Testis (tissue), 3 donors: Measurements from ENCODE around the gene SLC12A6. TPM values are rescaled to one million over a fixed set of nuclear protein-coding genes. Genes with fewer than 3 reads are reported as not detected.

Experiments
- DNase-seq: peaks from one replicate; pipeline ENCODE4 v3.0.0-alpha.2; 2019
- H3K27ac ChIP-seq, 2 donors: fragments of 200-600 bp; sonication (generic); one replicate each; pipeline ENCODE4 v1.5.1; 2019
- H3K27me3 ChIP-seq: fragments of 200-600 bp; sonication (generic); one replicate; pipeline ENCODE4 v1.5.1; 2019
- H3K36me3 ChIP-seq: fragments of 200-600 bp; sonication (generic); one replicate; pipeline ENCODE4 v1.5.1; 2017; ENCODE audit warnings: low read depth; ENCODE audit errors: missing control alignments
- H3K4me1 ChIP-seq: fragments of 200-600 bp; sonication (generic); one replicate; pipeline ENCODE4 v1.5.1; 2019
- H3K4me3 ChIP-seq, 2 donors: fragments of 200-600 bp; sonication (generic); one replicate each; pipeline ENCODE4 v1.5.1; 2017 to 2019
- H3K9me3 ChIP-seq: fragments of 200-600 bp; sonication (generic); one replicate; pipeline ENCODE4 v1.5.1; 2017
- CTCF ChIP-seq, 3 experiments: fragments of 450-650 bp in 2 of 3; fragments of 200-600 bp in 1 of 3; sonication (generic) in 1 of 3; IDR thresholded peaks; one replicate each; pipeline ENCODE4 v1.5.1; 2016 to 2019; ENCODE audit warnings: antibody characterized with exemption in 3 of 3, mild to moderate bottlenecking in 2 of 3, moderate library complexity in 1 of 3
- POLR2A ChIP-seq: fragments of 450-650 bp; IDR thresholded peaks from one replicate; pipeline ENCODE4 v1.6.1; 2017; ENCODE audit warnings: antibody characterized with exemption, mild to moderate bottlenecking, moderate library complexity
- WGBS, 2 donors: methylation state at CpG; one replicate each; pipeline ENCODE4 v1.1.5; 2018; 5-methylcytosine and 5-hydroxymethylcytosine counted together
- intact Hi-C: fragments of 100-400 bp; cut with DNase I; formaldehyde crosslinking; loops from one replicate; pipeline ENCODE4 v1.15.1; 2023; ENCODE audit warnings: low total_unique reads
- polyA plus RNA-seq: library from polyadenylated mRNA; stranded (reverse); fragments of 350-450 nt; fragmentation: Illumina TruSeq; extraction: RNeasy Lipid Tissue Mini Kit (QIAGEN cat#74804); gene quantifications from one replicate; pipeline ENCODE4 v1.2.3, GENCODE V29; 2014; ENCODE audit warnings: low read depth, low replicate concordance; ENCODE audit not compliant: insufficient read depth
- total RNA-seq, 2 donors: library from RNA; depleted of rRNA; stranded (reverse); fragments of >200 nt; gene quantifications; one replicate each; pipeline ENCODE4 v1.2.3, GENCODE V29; 2016

The SLC12A6 gene
- total and polyA plus RNA-seq, 3 donors from 2014 or later, result 72.8 to 106 (median 77.2) TPM

GRCh38 chr15:34366271-34367065, 28.9 kb upstream of the SLC12A6 start:
- intact Hi-C loops, result loop anchor here (10.0 kb wide), 1 partner anchor 142 kb away; the partner anchor contains the start of gene EMC4
- TF ChIP-seq CTCF (IDR thresholded peaks at IDR 0.05), result no peak
- no peak for TF ChIP-seq POLR2A
- H3K4me1 ChIP-seq, result peaks cover 9% of the 10 kb centered on the region
- H3K36me3 ChIP-seq, result no peaks in the 10 kb centered on the region
- WGBS, 2 donors, result 0 to 1% methylated on average over 22 to 37 of the region's 37 CpGs
- peak; percentile 54 for DNase-seq
- peak overlapping the region; percentile 80 to 97 for H3K4me3 ChIP-seq
- no peaks in the 10 kb centered on the region for H3K9me3 ChIP-seq
- no peak overlapping the region for H3K27ac ChIP-seq
- H3K27me3 ChIP-seq, result no peaks in the 10 kb centered on the region

GRCh38 chr15:34365836-34366235, 28.3 kb upstream of the SLC12A6 start:
- no peak for DNase-seq
- peak overlapping the region; percentile 80 to 97 for H3K4me3 ChIP-seq
- no peak overlapping the region for H3K27ac ChIP-seq
- intact Hi-C loops, result loop anchor here (10.0 kb wide), 1 partner anchor 141 kb away; the partner anchor contains the start of gene EMC4
- 29 to 30% methylated on average over 5 of the region's 5 CpGs for WGBS, 2 donors
- peaks cover 9% of the 10 kb centered on the region for H3K4me1 ChIP-seq
- TF ChIP-seq CTCF (IDR thresholded peaks at IDR 0.05), result no peak
- no peak for TF ChIP-seq POLR2A
- H3K36me3 ChIP-seq, result no peaks in the 10 kb centered on the region
- H3K27me3 ChIP-seq, result no peaks in the 10 kb centered on the region
- H3K9me3 ChIP-seq, result no peaks in the 10 kb centered on the region

GRCh38 chr15:34365091-34365825, 27.7 kb upstream of the SLC12A6 start:
- DNase-seq, result no peak
- H3K4me3 ChIP-seq, result no peak overlapping the region
- H3K27ac ChIP-seq, result no peak overlapping the region
- no peaks in the 10 kb centered on the region for H3K27me3 ChIP-seq
- intact Hi-C loops, result loop anchor here (10.0 kb wide), 1 partner anchor 140 kb away; the partner anchor contains the start of gene EMC4
- peaks cover 9% of the 10 kb centered on the region for H3K4me1 ChIP-seq
- no peaks in the 10 kb centered on the region for H3K36me3 ChIP-seq
- no peaks in the 10 kb centered on the region for H3K9me3 ChIP-seq
- TF ChIP-seq POLR2A (no peak), CTCF (IDR thresholded peaks at IDR 0.05) (no peak)
- WGBS, 2 donors, result 69 to 81% methylated on average over 16 of the region's 16 CpGs

GRCh38 chr15:34364041-34364440, 26.5 kb upstream of the SLC12A6 start:
- no peak overlapping the region for H3K4me3 ChIP-seq
- H3K27ac ChIP-seq, result no peak overlapping the region
- H3K36me3 ChIP-seq, result no peaks in the 10 kb centered on the region
- TF ChIP-seq CTCF (IDR thresholded peaks at IDR 0.05), result no peak
- no peak for TF ChIP-seq POLR2A
- no peaks in the 10 kb centered on the region for H3K9me3 ChIP-seq
- H3K27me3 ChIP-seq, result no peaks in the 10 kb centered on the region
- H3K4me1 ChIP-seq, result peaks cover 9% of the 10 kb centered on the region
- DNase-seq, result no peak
- intact Hi-C loops, result loop anchor here (10.0 kb wide), 1 partner anchor 139 kb away; the partner anchor contains the start of gene EMC4
- WGBS, 2 donors, result 88 to 95% methylated on average over 8 of the region's 8 CpGs
